ENCODE results near the gene RACK1.
A peak's percentile ranks its signal among the peaks of the same experiment; 100 is the strongest.

The RACK1 gene

GRCh38 chr5:181194489-181195248, 49.0 kb downstream of the RACK1 start:
- no peak for DNase-seq (ENCODE audit: low spot score)
- no peak for TF ChIP-seq CTCF (IDR thresholded peaks at IDR 0.05; ENCODE audit: extremely low read depth, missing control alignments)

GRCh38 chr5:181193656-181194055, 50.0 kb downstream of the RACK1 start:
- no peak for TF ChIP-seq CTCF (IDR thresholded peaks at IDR 0.05; ENCODE audit: extremely low read depth, missing control alignments)
- DNase-seq (ENCODE audit: low spot score) = no peak

- no peak for TF ChIP-seq CTCF (IDR thresholded peaks at IDR 0.05; ENCODE audit: extremely low read depth, missing control alignments)
- no peak for DNase-seq (ENCODE audit: low spot score)
Observed at GRCh38 chr5:181192337-181193046, 51.2 kb downstream of the RACK1 start.

- peak; percentile 97 for DNase-seq (ENCODE audit: low spot score)
- no peak for TF ChIP-seq CTCF (IDR thresholded peaks at IDR 0.05; ENCODE audit: extremely low read depth, missing control alignments)
Observed at GRCh38 chr5:181191526-181192336, 52.0 kb downstream of the RACK1 start.

GRCh38 chr5:181190711-181191525, 52.8 kb downstream of the RACK1 start:
- DNase-seq (ENCODE audit: low spot score) = peak; percentile 33
- peak; percentile 42 for TF ChIP-seq CTCF (IDR thresholded peaks at IDR 0.05; ENCODE audit: extremely low read depth, missing control alignments)

- TF ChIP-seq CTCF (IDR thresholded peaks at IDR 0.05; ENCODE audit: extremely low read depth, missing control alignments) = no peak
- peak; percentile 36 for DNase-seq (ENCODE audit: low spot score)
Observed at GRCh38 chr5:181189962-181190710, 53.6 kb downstream of the RACK1 start.
